ENCODE measurements around the gene IL1A. TPM values are rescaled to one million over a fixed set of nuclear protein-coding genes. Genes with fewer than 3 reads are reported as not detected.
"Not testable (repeated sequence)": the region's sequence is repeated elsewhere in the genome, so short reads cannot be mapped to it uniquely, and the experiment has no call there.

IL1A gene
- total RNA-seq (ENCODE audit: low replicate concordance) = 0.90 TPM in 1 of 2 replicates, not detected in the other

GRCh38 chr2:112784199-112785189 is at the start of gene IL1A:
TSS of gene IL1A (minus strand) at chr2:112784493. CDS start at chr2:112783770, 723 bp downstream.
- DNase-seq (ENCODE audit: low read depth) = peak; percentile 86
- TF ChIP-seq, protein P1, sequence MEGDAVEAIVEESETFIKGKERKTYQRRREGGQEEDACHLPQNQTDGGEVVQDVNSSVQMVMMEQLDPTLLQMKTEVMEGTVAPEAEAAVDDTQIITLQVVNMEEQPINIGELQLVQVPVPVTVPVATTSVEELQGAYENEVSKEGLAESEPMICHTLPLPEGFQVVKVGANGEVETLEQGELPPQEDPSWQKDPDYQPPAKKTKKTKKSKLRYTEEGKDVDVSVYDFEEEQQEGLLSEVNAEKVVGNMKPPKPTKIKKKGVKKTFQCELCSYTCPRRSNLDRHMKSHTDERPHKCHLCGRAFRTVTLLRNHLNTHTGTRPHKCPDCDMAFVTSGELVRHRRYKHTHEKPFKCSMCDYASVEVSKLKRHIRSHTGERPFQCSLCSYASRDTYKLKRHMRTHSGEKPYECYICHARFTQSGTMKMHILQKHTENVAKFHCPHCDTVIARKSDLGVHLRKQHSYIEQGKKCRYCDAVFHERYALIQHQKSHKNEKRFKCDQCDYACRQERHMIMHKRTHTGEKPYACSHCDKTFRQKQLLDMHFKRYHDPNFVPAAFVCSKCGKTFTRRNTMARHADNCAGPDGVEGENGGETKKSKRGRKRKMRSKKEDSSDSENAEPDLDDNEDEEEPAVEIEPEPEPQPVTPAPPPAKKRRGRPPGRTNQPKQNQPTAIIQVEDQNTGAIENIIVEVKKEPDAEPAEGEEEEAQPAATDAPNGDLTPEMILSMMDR (IDR thresholded peaks at IDR 0.05; ENCODE audit: insufficient read depth, low read length) = no peak
- peak within 1 kb of the TSS; percentile 56 for H3K4me3 ChIP-seq (ENCODE audit: low read depth, low read length)

DNA sequence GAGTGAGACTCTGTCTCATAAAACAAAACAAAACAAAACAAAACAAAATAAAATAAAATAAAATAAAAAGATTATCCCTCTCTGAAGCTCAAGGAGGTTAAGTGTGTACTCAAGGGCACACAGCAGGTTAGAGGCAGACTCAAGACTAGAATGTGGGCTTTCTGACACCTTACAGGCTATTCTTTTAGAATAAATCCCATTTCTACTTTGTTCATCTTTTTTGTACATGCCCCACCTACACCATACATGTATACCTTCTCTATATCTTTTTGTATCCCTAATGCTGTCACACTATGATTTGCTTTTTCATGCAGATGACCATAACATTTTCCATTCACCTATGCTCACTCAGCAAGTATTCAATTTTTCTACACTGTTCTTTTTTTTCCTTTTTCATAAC is 49.7 kb upstream of the IL1A start:
- TF ChIP-seq, protein P1 (IDR thresholded peaks at IDR 0.05; ENCODE audit: insufficient read depth, low read length) = no peak
- peak overlapping the region; percentile 53 for H3K4me3 ChIP-seq (ENCODE audit: low read depth, low read length)
- no peak for DNase-seq (ENCODE audit: low read depth)

DNA sequence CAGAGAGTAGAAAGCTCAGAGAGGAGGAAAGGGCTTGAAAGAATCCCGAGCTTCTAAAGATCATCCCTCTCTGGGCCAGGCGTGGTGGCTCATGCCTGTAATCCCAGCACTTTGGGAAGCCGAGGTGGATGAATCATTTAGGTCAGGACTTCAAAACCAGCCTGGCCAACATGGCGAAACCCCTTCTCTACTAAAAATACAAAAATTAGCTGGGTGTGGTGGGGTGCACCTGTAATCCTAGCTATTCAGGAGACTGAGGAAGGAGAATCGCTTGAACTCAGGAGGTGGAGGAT is 49.3 kb upstream of the IL1A start:
- H3K4me3 ChIP-seq (ENCODE audit: low read depth, low read length); DNase-seq (ENCODE audit: low read depth): not testable (repeated sequence)

DNA sequence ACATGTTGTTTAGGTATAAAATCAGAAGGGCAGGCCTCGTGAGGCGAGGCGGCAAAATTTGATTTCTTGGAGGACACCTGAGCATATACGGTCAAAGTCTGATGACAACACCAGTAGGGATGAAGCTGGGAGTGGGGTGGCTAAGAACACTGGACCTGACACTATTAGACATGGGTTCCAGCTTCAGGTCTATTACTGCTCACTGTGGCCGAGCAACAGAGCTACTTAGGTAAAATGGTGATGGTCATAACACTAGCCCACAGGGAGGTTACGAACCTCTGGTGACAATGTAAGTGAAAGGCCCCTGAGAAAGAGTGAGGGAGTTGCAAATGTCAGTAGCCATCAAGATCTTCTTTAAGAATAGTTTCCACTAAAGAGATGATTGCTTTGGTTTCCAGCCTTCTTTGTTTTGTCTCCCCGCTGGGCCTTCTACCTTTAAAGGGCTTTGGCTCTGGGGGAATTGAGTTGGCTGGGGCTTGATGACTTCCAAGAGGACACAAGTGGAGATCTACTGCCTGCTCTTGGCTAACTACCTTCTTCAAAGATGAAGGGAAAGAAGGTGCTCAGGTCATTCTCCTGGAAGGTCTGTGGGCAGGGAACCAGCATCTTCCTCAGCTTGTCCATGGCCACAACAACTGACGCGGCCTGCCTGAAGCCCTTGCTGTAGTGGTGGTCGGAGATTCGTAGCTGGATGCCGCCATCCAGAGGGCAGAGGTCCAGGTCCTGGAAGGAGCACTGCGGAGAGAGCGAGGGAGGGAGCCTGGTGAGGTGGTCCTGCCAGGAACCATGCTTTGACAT is 48.7 kb upstream of the IL1A start:
- no peak overlapping the region for H3K4me3 ChIP-seq (ENCODE audit: low read depth, low read length)
- TF ChIP-seq, protein P1 (IDR thresholded peaks at IDR 0.05; ENCODE audit: insufficient read depth, low read length) = no peak
- DNase-seq (ENCODE audit: low read depth) = no peak

GRCh38 chr2:112831946-112832840 is 47.9 kb upstream of the IL1A start:
- H3K4me3 ChIP-seq (ENCODE audit: low read depth, low read length) = no peak overlapping the region
- TF ChIP-seq, protein P1 (IDR thresholded peaks at IDR 0.05; ENCODE audit: insufficient read depth, low read length) = no peak
- DNase-seq (ENCODE audit: low read depth) = no peak

DNA sequence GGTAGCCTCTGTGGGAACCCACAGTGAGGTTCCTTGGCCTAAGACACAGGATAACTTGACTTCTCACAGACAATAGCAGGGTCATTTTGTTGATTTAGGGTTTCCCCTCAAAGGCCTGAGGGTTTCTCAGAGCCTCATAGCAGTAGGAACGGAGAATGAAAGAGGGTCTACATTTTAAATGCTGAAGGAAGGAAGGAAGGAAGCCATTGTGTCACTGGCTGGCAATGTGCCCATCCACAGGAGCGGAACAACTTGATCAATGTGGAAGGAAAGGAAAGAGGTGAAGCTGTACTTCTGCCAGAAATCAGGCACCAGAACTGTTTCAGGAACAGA is 47.2 kb upstream of the IL1A start:
- TF ChIP-seq, protein P1 (IDR thresholded peaks at IDR 0.05; ENCODE audit: insufficient read depth, low read length) = no peak
- DNase-seq (ENCODE audit: low read depth) = no peak
- H3K4me3 ChIP-seq (ENCODE audit: low read depth, low read length) = no peak overlapping the region

All from fibroblast of the aortic adventitia (primary cell).